NOMO-1 treated with dmso at 0.1 percent for 144 hours (cell line): ENCODE results near the gene PTPRN2.

Source experiments
- DNase-seq: peaks from one replicate; lab custom pipeline; 2025; ENCODE audit not compliant: unreplicated experiment; lab: John Stamatoyannopoulos, UW

The PTPRN2 gene

DNA sequence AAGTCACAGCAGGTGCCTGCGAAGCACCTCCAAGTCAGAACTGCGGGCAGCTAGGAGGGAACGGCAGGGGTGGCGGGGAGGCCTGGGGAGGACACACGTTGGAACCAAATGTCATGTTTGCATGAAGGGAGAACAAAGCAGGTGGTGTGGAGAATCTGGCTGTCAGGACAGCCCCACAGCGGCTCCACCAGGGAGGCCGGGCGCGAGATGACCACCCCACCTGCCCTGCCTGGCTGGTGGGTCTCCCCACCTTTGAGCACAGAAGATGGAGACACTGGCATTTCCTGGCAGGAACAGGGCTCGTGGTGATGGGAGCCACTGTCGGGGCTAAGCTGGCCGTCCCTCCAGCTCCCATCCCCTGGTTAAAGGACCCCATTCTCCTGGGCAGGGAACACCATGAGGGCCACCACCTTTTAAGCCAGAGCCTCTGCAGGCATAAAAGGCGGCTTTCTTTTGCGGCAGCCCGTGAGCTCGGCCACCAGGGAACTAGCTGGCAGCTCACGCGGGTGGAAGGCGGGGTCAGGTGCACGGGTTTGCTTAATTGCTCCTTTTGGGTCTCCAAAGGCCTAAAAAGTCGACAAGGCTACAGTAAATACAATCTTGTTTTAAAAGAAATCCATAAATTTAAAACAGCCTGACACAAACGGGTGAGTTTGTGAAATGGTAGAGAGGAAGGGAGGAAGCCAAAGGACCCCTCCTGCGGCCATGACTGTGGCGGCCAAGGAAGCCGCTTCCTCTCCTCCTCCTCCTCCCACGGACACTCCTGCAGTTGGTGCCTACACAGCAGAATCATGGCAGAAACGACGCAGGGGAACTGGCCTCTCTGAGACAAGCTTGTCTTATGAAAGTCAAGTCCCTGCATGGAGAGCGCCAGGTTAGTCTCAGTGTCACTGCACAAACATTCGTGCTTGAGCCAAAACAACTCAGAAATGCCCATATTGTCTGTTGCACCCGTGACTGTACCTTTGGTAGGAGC, 1037.0 kb downstream of the PTPRN2 start:
- no peak for DNase-seq

- DNase-seq, result no peak
Measured at GRCh38 chr7:157549612-157550299, 1037.9 kb downstream of the PTPRN2 start.

GRCh38 chr7:157548691-157549303, 1038.8 kb downstream of the PTPRN2 start:
- DNase-seq, result no peak

DNA sequence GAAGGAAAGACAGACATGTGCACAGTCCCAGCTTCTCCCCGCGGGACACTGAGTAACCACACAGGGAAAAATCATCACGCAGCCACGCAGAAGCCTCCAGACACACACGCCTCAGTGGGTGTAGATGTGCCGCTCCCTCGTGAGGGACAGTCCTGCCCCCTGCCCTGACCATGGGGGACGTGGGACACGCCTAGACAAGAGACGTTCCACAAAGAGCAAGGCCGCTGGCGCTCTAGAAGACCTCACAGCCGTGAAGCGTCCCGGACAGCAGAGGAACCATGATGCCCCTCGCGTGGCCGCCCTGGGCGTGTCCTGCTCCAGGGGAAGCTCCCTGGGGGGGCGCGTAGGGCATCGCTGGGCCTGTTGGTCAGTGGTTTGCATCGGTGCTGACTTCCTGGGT, 1040.0 kb downstream of the PTPRN2 start:
- DNase-seq, result no peak

DNA sequence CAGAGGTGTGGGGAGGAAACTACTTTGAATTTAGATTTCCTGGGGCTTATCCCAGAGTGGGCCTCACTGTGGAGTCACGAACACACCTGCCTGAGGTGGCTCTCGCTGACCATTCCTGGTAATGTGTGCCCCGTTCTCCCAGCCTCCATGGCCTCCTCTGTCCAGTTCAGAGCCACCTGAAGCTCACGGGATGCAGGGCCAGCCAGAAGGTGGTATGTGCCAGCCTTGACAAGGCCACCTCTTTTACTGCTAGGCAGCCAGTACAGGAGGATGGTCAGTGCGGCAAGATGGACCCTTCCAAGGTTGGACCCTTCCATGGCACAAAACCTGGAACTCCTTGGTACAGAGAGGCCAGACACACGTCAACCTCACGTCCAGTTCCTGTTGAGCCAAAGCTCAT, 1040.5 kb downstream of the PTPRN2 start:
- no peak for DNase-seq

GRCh38 chr7:157545681-157546060, 1042.0 kb downstream of the PTPRN2 start:
- DNase-seq, result no peak

DNA sequence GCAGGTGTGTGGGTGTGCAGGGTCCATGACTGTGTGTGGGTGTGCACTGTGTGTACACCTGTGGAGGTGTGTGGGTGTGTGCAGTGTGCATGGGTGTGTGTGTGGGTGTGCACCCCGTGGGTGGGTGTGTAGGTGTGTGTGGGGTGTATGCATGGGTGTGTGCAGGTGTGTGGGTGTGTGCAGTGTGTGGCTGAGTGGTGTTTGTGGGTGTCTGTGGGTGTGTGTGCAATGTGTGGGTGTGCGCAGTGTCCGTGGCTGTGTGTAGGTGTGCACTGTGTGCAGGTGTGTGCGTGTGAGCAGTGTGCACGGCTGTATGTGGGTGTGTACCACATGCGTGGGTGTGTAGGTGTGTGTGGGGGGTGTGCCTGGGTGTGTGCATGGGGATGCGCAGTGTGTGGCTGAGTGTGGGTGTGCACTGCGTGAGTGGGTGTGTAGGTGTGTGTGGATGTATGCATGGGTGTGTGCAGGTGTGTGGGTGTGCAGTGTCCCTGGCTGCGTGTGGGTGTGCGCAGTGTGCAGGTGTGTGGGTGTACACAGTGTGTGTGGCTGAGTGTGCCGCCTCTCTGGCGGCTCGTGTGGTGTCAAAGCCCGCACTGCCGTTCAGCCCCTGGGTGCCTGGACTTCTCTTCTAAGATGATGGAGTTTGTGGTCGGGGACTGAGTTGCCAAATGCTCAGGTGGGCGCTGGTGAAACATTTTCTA, 1042.5 kb downstream of the PTPRN2 start:
- DNase-seq, result no peak

- no peak for DNase-seq
Measured at GRCh38 chr7:157544226-157544625, 1043.4 kb downstream of the PTPRN2 start.

GRCh38 chr7:157543791-157544190, 1043.8 kb downstream of the PTPRN2 start:
- no peak for DNase-seq

DNA sequence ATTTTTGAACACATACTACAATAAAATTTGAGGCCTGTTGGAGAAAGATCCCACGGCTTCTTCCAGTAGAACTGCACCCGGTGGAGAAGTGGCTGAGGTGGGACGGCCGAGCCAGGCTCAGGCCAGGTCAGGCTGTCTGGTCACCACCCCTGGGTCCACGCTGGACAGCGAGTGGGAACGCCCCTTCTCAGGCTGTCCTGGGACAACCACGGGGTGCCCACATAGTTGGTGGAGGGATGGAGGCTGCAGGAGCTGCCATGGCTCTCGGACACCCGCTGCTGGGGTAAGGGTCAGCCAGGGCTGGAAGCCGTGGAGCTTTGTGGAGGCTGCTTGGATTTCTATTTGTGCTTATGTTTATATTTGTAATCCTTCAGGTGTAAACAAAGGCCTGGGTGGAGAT, 1044.3 kb downstream of the PTPRN2 start:
- DNase-seq, result no peak

GRCh38 chr7:157542068-157543021, 1045.3 kb downstream of the PTPRN2 start:
- DNase-seq, result no peak

DNA sequence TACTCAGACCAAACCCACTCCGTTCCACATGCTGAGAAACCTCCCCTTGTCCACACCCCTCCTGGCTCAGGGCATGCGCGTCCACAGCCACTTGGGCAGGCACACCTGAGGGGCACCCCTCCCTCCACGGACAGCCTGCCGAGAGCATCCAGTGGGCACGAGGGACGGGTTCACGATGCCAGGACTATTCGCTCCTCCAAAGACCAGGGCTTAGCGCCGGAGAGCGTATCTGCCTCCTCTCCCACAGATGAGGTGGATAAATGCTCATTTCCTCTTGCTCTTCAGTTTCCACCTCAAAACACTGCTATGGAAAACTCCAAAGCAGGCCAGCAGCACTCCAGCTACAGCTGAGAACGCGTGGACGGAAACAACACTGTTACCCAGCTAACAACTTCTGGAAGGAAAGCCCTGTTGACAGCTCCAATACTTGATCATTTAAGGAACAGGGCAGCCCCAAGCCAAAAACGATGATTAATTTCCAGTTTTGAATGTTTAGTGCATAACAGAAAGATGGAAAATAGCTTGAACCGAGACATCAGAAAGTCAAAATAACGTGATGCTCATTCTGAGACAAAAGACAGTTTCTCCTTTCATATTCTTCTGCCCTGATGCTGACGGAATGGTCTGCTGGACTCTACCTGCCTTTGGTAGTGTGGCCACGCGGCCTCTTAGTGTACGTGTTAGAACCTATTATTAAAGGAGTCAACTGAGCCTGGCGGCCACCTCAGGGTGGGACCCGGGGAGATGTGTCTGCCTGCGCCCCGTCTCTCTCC, 1046.1 kb downstream of the PTPRN2 start:
- no peak for DNase-seq

GRCh38 chr7:157540606-157541294, 1046.9 kb downstream of the PTPRN2 start:
- DNase-seq, result no peak

- no peak for DNase-seq
Measured at GRCh38 chr7:157540020-157540419, 1047.6 kb downstream of the PTPRN2 start.

GRCh38 chr7:157539521-157539920, 1048.1 kb downstream of the PTPRN2 start:
- no peak for DNase-seq

DNA sequence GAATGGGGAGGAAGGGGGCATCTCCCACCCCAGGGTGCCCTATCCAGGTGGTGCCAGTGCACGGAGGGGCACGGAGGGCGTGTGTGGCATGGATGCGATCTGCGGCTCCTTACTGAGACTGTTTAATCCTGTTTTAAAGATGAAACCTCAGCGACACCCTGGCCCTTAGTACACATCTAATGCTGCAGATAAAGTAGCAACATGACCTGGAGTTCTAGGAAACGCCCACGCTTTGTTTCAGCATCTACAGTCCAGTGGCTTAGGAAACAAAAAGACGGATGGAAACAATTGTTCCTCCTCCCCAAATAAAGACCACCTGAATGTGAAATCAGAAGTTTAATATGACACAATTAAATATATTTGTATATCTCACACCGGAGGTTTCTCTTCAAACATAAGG, 1048.9 kb downstream of the PTPRN2 start:
- DNase-seq, result no peak

GRCh38 chr7:157538321-157538720, 1049.3 kb downstream of the PTPRN2 start:
- DNase-seq, result no peak

DNA sequence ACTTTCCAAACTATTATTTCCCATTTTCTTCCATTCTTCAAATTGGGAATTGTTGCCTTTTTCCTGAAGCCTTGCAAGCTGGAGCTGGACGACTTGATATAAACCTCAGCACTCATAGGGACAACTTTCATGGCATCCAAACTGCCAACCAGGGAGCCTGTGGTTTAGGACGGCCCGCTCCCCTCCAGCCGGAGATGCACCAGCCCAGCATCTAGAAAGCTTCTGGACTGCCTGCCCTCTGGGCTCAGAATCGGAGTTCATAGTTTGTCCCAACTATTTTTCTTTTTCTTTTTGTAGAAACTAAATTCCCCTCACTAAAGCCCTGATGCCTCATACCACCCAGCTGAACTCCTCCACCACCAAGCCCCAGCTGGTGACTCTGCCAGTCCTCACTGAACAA, 1050.6 kb downstream of the PTPRN2 start:
- DNase-seq, result no peak

GRCh38 chr7:157532068-157532467, 1055.6 kb downstream of the PTPRN2 start:
- DNase-seq, result no peak
